ENCODE results near the gene PLA2G5. TPM values are rescaled to one million over a fixed set of nuclear protein-coding genes. Genes with fewer than 3 reads are reported as not detected.

The PLA2G5 gene, protein sequence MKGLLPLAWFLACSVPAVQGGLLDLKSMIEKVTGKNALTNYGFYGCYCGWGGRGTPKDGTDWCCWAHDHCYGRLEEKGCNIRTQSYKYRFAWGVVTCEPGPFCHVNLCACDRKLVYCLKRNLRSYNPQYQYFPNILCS
- total RNA-seq, result not detected in 2 replicates

GRCh38 chr1:20069874-20070273 lies at the start of gene PLA2G5:
Gene PLA2G5 (plus strand): TSS chr1:20070194. CDS start chr1:20084831, 14,637 bp downstream.

DNA sequence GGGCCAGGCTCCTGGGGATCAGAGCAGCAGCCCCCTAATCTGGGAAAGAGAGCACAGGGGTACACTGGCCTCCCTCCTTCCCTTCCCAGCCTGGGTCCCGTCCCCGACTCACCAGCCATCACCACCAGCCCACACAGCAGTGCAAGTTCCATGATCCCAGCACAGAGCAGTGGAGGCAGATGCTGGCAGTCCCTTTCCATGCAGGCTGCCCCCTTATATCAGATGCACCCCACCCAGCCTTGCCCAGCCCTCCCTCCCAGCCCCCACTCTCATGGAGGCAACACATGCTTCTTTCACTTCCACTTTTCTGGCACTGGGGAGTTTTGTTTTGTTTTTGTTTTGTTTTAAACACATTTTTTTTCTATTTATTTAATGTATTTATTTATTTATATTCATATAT lies 49.4 kb downstream of the PLA2G5 start, which contains the start of gene PLA2G2D:
TSS of gene PLA2G2D (minus strand) at position 190 of the 400 bp plus-strand sequence. CDS start at position 152, 38 bp downstream.

DNA sequence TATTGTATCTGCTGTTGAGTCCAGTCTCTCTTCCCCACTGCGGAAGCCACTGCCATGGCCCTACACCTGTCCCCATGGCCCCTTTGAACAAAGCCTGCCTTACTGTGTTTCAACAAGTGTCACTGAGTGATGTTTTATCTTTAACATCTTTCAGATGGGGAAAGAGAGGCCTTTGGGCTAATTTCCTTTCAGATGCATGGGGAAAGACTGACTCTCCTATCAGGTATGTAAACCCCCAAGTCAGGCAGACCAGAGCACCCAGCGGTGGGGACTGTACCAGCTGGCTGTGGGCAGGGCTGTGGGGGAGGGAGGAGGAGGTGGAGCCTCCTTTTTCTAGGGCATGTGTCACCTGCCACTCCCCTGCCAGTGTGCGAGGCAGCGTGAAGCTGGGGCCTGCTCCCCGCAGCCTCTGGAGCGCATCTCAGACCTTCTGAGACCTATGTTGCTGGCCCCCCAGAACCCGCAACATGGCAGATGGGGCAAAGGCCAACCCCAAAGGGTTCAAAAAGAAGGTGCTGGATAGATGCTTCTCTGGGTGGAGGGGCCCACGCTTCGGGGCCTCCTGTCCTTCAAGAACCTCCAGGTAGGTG lies 69.1 kb downstream of the PLA2G5 start, which contains the start of gene PLA2G2F:
TSS of gene PLA2G2F (plus strand) at position 363 of the 590 bp plus-strand sequence. CDS start at position 468, 105 bp downstream.

Other genes starting within 250 kb of the PLA2G5 start
- 0.86 and 1.2 TPM in 2 replicates for gene OTUD3, start 187.8 kb upstream of the PLA2G5 start, total RNA-seq
- not detected in 2 replicates for gene PLA2G2E, start 146.6 kb upstream of the PLA2G5 start, total RNA-seq
- gene PLA2G2A, start 90.6 kb upstream of the PLA2G5 start, total RNA-seq, result not detected in 2 replicates
- not detected in 2 replicates for gene PLA2G2D, start 49.3 kb downstream of the PLA2G5 start, total RNA-seq
- gene PLA2G2F, start 69.1 kb downstream of the PLA2G5 start, total RNA-seq, result not detected in 2 replicates
- gene UBXN10, start 115.9 kb downstream of the PLA2G5 start, total RNA-seq, result not detected in 2 replicates
- not detected in 2 replicates for gene PLA2G2C, start 116.3 kb downstream of the PLA2G5 start, total RNA-seq
- gene VWA5B1, start 220.7 kb downstream of the PLA2G5 start, total RNA-seq, result not detected in 2 replicates

All from myometrial cell (primary cell).